ENCODE measurements around the gene KCNN2. TPM values are rescaled to one million over a fixed set of nuclear protein-coding genes. Genes with fewer than 3 reads are reported as not detected.

KCNN2 gene
- total RNA-seq, 2 experiments from 2014 or later = not detected

- no peak for DNase-seq
- CTCF ChIA-PET = interaction anchor here (0.6 to 1.2 kb wide), 2 partner anchors 12 to 334 kb away, joined by 3 read pairs; no protein-coding TSS in a partner anchor
- H3K27ac Mint-ChIP-seq = no peak overlapping the region
- no peak overlapping the region for H3K4me3 Mint-ChIP-seq
- H3K4me1 Mint-ChIP-seq (ENCODE audit: low read depth) = peaks cover under 1% of the 10 kb centered on the region
- no peak for ATAC-seq
- peaks cover 21% of the 10 kb centered on the region for H3K27me3 Mint-ChIP-seq (ENCODE audit: low read depth)
- H3K9me3 Mint-ChIP-seq (ENCODE audit: insufficient read depth) = no peaks in the 10 kb centered on the region
- POLR2A ChIA-PET = no interaction called here
- no peaks in the 10 kb centered on the region for H3K36me3 Mint-ChIP-seq (ENCODE audit: low read depth)
Measured at GRCh38 chr5:114367029-114367428, 5.2 kb downstream of the KCNN2 start.

- no peaks in the 10 kb centered on the region for H3K4me1 Mint-ChIP-seq (ENCODE audit: low read depth)
- no peak overlapping the region for H3K4me3 Mint-ChIP-seq
- no peaks in the 10 kb centered on the region for H3K9me3 Mint-ChIP-seq (ENCODE audit: insufficient read depth)
- H3K36me3 Mint-ChIP-seq (ENCODE audit: low read depth) = no peaks in the 10 kb centered on the region
- POLR2A ChIA-PET = no interaction called here
- ATAC-seq (no peak), DNase-seq (no peak)
- H3K27ac Mint-ChIP-seq = no peak overlapping the region
- CTCF ChIA-PET = no interaction called here
- H3K27me3 Mint-ChIP-seq (ENCODE audit: low read depth) = peaks cover 2% of the 10 kb centered on the region
Measured at GRCh38 chr5:114369680-114370417, 8.0 kb downstream of the KCNN2 start.

GRCh38 chr5:114377050-114377844 is 15.4 kb downstream of the KCNN2 start:
- POLR2A ChIA-PET = no interaction called here
- no peaks in the 10 kb centered on the region for H3K36me3 Mint-ChIP-seq (ENCODE audit: low read depth)
- CTCF ChIA-PET = no interaction called here
- no peak overlapping the region for H3K4me3 Mint-ChIP-seq
- no peak for DNase-seq
- no peak overlapping the region for H3K27ac Mint-ChIP-seq
- no peaks in the 10 kb centered on the region for H3K9me3 Mint-ChIP-seq (ENCODE audit: insufficient read depth)
- H3K27me3 Mint-ChIP-seq (ENCODE audit: low read depth) = no peaks in the 10 kb centered on the region
- no peaks in the 10 kb centered on the region for H3K4me1 Mint-ChIP-seq (ENCODE audit: low read depth)
- no peak for ATAC-seq

- no peaks in the 10 kb centered on the region for H3K4me1 Mint-ChIP-seq (ENCODE audit: low read depth)
- ATAC-seq = no peak
- ChIA-PET POLR2A (no interaction called here), CTCF (interaction anchor here (1.0 kb wide), 1 partner anchor 10 kb away, joined by 3 read pairs; no protein-coding TSS in a partner anchor)
- H3K36me3 Mint-ChIP-seq (ENCODE audit: low read depth) = no peaks in the 10 kb centered on the region
- H3K9me3 Mint-ChIP-seq (ENCODE audit: insufficient read depth) = no peaks in the 10 kb centered on the region
- no peak overlapping the region for H3K27ac Mint-ChIP-seq
- DNase-seq = no peak
- H3K27me3 Mint-ChIP-seq (ENCODE audit: low read depth) = no peaks in the 10 kb centered on the region
- no peak overlapping the region for H3K4me3 Mint-ChIP-seq
Measured at GRCh38 chr5:114377946-114378345, 16.1 kb downstream of the KCNN2 start.

GRCh38 chr5:114380721-114381120 is 18.9 kb downstream of the KCNN2 start:
- no peaks in the 10 kb centered on the region for H3K27me3 Mint-ChIP-seq (ENCODE audit: low read depth)
- DNase-seq = no peak
- no peak for ATAC-seq
- ChIA-PET CTCF (interaction anchor here (0.8 kb wide), 1 partner anchor 769 kb away, joined by 3 read pairs; no protein-coding TSS in a partner anchor), POLR2A (no interaction called here)
- no peaks in the 10 kb centered on the region for H3K36me3 Mint-ChIP-seq (ENCODE audit: low read depth)
- no peaks in the 10 kb centered on the region for H3K4me1 Mint-ChIP-seq (ENCODE audit: low read depth)
- no peak overlapping the region for H3K4me3 Mint-ChIP-seq
- no peak overlapping the region for H3K27ac Mint-ChIP-seq
- H3K9me3 Mint-ChIP-seq (ENCODE audit: insufficient read depth) = no peaks in the 10 kb centered on the region

GRCh38 chr5:114387433-114387832 is 25.6 kb downstream of the KCNN2 start:
- no peaks in the 10 kb centered on the region for H3K27me3 Mint-ChIP-seq (ENCODE audit: low read depth)
- H3K9me3 Mint-ChIP-seq (ENCODE audit: insufficient read depth) = no peaks in the 10 kb centered on the region
- ChIA-PET CTCF (no interaction called here), POLR2A (no interaction called here)
- DNase-seq (no peak), ATAC-seq (no peak)
- no peaks in the 10 kb centered on the region for H3K4me1 Mint-ChIP-seq (ENCODE audit: low read depth)
- H3K4me3 Mint-ChIP-seq = no peak overlapping the region
- H3K36me3 Mint-ChIP-seq (ENCODE audit: low read depth) = no peaks in the 10 kb centered on the region
- no peak overlapping the region for H3K27ac Mint-ChIP-seq

- H3K4me1 Mint-ChIP-seq (ENCODE audit: low read depth) = no peaks in the 10 kb centered on the region
Measured at GRCh38 chr5:114390431-114390830, 28.6 kb downstream of the KCNN2 start.

GRCh38 chr5:114391321-114391720 is 29.5 kb downstream of the KCNN2 start:
- Mint-ChIP-seq H3K4me1 (ENCODE audit: low read depth) (no peaks in the 10 kb centered on the region), H3K9me3 (ENCODE audit: insufficient read depth) (no peaks in the 10 kb centered on the region), H3K36me3 (ENCODE audit: low read depth) (no peaks in the 10 kb centered on the region), H3K4me3 (no peak overlapping the region), H3K27me3 (ENCODE audit: low read depth) (no peaks in the 10 kb centered on the region), H3K27ac (no peak overlapping the region)
- CTCF ChIA-PET = no interaction called here
- DNase-seq (no peak), ATAC-seq (no peak)
- POLR2A ChIA-PET = no interaction called here

More at GRCh38 chr5:114390431-114390830, 28.6 kb downstream of the KCNN2 start:
- POLR2A ChIA-PET = no interaction called here
- Mint-ChIP-seq H3K36me3 (ENCODE audit: low read depth) (no peaks in the 10 kb centered on the region), H3K9me3 (ENCODE audit: insufficient read depth) (no peaks in the 10 kb centered on the region), H3K27ac (no peak overlapping the region), H3K4me3 (no peak overlapping the region), H3K27me3 (ENCODE audit: low read depth) (no peaks in the 10 kb centered on the region)
- no peak for DNase-seq
- no peak for ATAC-seq
- CTCF ChIA-PET = no interaction called here

GRCh38 chr5:114393159-114393558 is 31.3 kb downstream of the KCNN2 start:
- no peaks in the 10 kb centered on the region for H3K27me3 Mint-ChIP-seq (ENCODE audit: low read depth)
- no peaks in the 10 kb centered on the region for H3K9me3 Mint-ChIP-seq (ENCODE audit: insufficient read depth)
- no peaks in the 10 kb centered on the region for H3K4me1 Mint-ChIP-seq (ENCODE audit: low read depth)
- no peak overlapping the region for H3K27ac Mint-ChIP-seq
- ATAC-seq (no peak), DNase-seq (no peak)
- CTCF ChIA-PET = no interaction called here
- no peaks in the 10 kb centered on the region for H3K36me3 Mint-ChIP-seq (ENCODE audit: low read depth)
- no peak overlapping the region for H3K4me3 Mint-ChIP-seq
- POLR2A ChIA-PET = no interaction called here

GRCh38 chr5:114402206-114402605 is 40.3 kb downstream of the KCNN2 start:
- H3K36me3 Mint-ChIP-seq (ENCODE audit: low read depth) = no peaks in the 10 kb centered on the region
- no peaks in the 10 kb centered on the region for H3K4me1 Mint-ChIP-seq (ENCODE audit: low read depth)
- ChIA-PET CTCF (no interaction called here), POLR2A (no interaction called here)
- no peaks in the 10 kb centered on the region for H3K9me3 Mint-ChIP-seq (ENCODE audit: insufficient read depth)
- H3K27me3 Mint-ChIP-seq (ENCODE audit: low read depth) = no peaks in the 10 kb centered on the region
- no peak for DNase-seq
- no peak overlapping the region for H3K4me3 Mint-ChIP-seq
- ATAC-seq = no peak
- H3K27ac Mint-ChIP-seq = no peak overlapping the region

- CTCF ChIA-PET = no interaction called here
- POLR2A ChIA-PET = no interaction called here
Measured at GRCh38 chr5:114407783-114408182, 45.9 kb downstream of the KCNN2 start.

GRCh38 chr5:114408847-114409246 is 47.0 kb downstream of the KCNN2 start:
- H3K9me3 Mint-ChIP-seq (ENCODE audit: insufficient read depth) = no peaks in the 10 kb centered on the region
- H3K4me3 Mint-ChIP-seq = no peak overlapping the region
- DNase-seq = no peak
- ATAC-seq = no peak
- POLR2A ChIA-PET = no interaction called here
- CTCF ChIA-PET = no interaction called here
- no peaks in the 10 kb centered on the region for H3K27me3 Mint-ChIP-seq (ENCODE audit: low read depth)
- H3K36me3 Mint-ChIP-seq (ENCODE audit: low read depth) = no peaks in the 10 kb centered on the region
- H3K27ac Mint-ChIP-seq = no peak overlapping the region
- no peaks in the 10 kb centered on the region for H3K4me1 Mint-ChIP-seq (ENCODE audit: low read depth)

More at GRCh38 chr5:114407783-114408182, 45.9 kb downstream of the KCNN2 start:
- Mint-ChIP-seq H3K4me1 (ENCODE audit: low read depth) (no peaks in the 10 kb centered on the region), H3K27me3 (ENCODE audit: low read depth) (no peaks in the 10 kb centered on the region), H3K36me3 (ENCODE audit: low read depth) (no peaks in the 10 kb centered on the region), H3K27ac (no peak overlapping the region), H3K4me3 (no peak overlapping the region), H3K9me3 (ENCODE audit: insufficient read depth) (no peaks in the 10 kb centered on the region)
- no peak for ATAC-seq
- no peak for DNase-seq
